HS-27A (cell line): ENCODE results near the gene TRIM58.

Experiments
- DNase-seq: peaks from one replicate; pipeline ENCODE4 v3.0.0-alpha.2; 2012; ENCODE audit warnings: low read depth, missing footprints

Gene TRIM58

DNA sequence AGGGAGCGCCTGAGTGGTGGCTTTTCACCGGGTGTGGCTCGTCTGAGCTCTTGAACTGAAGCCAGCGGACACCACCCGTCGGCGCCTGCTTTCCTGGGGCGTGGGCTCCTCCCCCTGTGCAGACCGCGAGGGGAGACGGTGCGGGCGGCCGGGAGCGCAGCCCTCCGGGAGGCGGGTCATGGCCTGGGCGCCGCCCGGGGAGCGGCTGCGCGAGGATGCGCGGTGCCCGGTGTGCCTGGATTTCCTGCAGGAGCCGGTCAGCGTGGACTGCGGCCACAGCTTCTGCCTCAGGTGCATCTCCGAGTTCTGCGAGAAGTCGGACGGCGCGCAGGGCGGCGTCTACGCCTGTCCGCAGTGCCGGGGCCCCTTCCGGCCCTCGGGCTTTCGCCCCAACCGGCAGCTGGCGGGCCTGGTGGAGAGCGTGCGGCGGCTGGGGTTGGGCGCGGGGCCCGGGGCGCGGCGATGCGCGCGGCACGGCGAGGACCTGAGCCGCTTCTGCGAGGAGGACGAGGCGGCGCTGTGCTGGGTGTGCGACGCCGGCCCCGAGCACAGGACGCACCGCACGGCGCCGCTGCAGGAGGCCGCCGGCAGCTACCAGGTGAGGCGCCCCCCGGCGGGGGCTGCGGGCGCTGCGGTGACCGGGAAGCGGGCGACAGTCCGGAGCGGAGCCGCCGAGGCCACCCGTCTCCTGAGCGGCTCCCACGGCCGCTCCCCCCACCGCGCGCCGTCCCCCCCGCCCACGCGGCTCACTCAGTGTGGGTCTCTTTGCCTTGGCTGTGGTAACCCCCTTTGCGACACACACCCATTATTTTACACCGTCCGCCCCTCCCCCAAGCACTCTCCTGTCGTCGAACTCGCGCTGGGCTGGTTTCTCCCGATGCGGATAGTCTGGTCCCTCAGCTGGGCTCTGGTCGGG lies at the start of gene TRIM58:
TRIM58 (plus strand) TSS at position 119 of the 916 bp plus-strand sequence; CDS start at position 179, 60 bp downstream.
- no peak for DNase-seq

- no peak for DNase-seq
These were observed 44.4 kb upstream of the TRIM58 start for GRCh38 chr1:247812637-247813036.

GRCh38 chr1:247822060-247822459 lies 34.9 kb upstream of the TRIM58 start:
- DNase-seq, result no peak

GRCh38 chr1:247824023-247824422 lies 33.0 kb upstream of the TRIM58 start, which contains the start of gene OR14A16:
OR14A16 (minus strand) TSS chr1:247824119; CDS start chr1:247815729, 8,390 bp downstream.
- DNase-seq, result no peak

DNA sequence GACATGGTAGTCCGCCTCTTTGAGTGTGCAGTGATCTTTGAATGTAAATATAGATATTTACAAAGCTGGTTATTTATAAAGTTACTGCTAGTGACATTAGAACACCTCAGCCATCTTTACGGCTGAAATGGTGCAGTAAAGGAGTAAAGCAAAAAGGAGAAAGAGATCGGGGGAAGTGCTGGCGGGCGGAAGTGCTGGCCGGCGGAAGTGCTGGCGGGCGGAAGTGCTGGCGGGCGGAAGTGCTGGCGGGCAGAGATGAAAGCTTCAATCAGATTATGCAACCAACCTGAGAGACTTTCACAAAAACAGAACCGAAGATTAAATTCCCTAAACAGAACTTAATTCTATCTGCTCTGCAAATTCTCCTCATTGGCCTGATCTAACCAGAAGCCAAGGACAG lies 31.6 kb upstream of the TRIM58 start:
- DNase-seq, result no peak

DNA sequence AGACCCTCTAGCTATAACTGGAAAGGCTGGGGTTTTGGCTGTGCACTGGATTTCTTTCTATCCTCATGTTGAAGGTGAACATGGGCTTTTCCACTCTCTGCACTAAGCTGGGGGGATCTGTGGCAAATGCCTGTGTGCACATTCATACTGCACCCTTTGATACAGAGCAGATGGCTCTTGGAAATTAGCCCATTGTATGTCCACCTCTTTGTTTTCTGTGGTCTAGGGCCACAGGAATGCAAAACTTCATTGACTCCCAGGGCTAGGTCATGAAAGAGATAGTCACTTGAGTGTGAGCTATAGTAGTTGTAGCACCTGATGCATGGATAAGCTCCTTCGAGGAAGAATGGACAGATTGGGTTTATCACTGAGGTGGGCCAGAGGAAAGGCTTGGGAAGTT lies 27.3 kb upstream of the TRIM58 start:
- no peak for DNase-seq

GRCh38 chr1:247833601-247834000 lies 23.4 kb upstream of the TRIM58 start:
- no peak for DNase-seq

GRCh38 chr1:247840818-247841217 lies 16.2 kb upstream of the TRIM58 start:
- DNase-seq, result no peak

DNA sequence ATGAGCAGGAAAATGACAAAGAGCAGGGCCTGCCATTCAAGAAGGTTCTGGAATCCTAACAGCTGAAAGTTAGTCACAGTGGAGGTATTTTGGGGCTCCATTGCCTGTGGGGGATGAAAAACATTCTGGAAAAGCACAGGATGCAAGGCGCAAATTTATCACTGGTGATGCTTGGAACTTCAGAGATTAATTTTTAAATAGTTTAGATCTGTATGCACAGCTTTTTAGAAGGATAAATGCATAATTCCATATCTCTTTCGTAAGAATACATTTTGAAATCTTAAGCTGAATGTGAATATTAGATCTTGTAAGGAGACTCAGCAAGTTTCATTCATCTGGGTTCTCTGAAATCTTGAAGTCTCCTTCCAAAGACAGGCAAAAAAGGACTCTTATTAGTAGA lies 15.2 kb upstream of the TRIM58 start, which contains the start of gene OR11L1:
OR11L1 (minus strand) TSS at position 101 of the 400 bp plus-strand sequence; CDS start at position 101, 0 bp downstream.
- DNase-seq, result no peak

GRCh38 chr1:247843411-247843810 lies 13.6 kb upstream of the TRIM58 start:
- no peak for DNase-seq

DNA sequence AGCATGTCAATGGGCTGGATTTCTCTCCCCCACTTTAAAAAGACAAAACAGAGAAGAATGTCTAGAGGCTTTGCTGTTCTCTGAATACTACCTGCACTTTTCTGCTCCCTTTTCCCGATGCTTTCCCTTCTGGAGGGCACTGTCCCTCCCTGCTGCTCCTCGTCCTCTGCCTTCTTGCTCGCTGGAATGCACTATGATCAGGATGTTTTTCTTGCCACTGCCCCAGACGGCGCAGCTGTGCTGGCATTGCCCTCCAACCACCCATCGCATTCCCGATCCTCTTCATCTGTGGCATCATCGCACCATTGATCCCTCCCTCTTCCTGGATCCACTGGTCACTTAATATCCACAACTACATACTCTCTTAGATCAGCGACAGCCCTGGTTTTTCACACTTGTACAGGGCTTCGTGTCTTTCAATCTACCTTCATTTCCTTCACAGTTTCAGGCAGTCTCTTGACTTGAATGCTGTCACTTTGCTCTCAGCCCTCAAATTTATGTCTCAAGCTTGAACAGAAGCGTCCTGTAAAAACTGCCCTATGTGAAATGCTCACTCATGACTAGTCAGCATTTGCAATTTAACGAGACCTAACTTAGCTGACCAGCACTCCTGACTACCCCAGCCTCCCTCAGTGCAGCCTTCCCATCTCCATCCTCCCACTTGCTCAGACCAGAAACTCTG lies 11.8 kb upstream of the TRIM58 start:
- no peak for DNase-seq

DNA sequence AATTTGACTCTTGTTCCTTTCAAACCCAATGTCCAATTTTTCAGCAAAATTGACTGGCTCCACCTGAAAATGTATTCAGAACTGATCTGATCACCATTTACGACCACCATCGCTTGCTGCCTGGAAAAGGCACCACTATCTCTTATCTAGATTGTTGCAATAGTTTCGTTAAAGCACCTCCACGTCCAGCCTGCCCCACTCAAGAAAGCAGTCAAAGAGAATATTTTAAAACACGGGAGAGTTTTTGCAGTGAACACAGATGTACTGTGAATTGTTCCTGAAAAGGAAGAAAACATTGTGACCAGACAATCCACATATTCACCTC lies 11.3 kb upstream of the TRIM58 start:
- no peak for DNase-seq

GRCh38 chr1:247848346-247848745 lies 8.6 kb upstream of the TRIM58 start:
- no peak for DNase-seq

DNA sequence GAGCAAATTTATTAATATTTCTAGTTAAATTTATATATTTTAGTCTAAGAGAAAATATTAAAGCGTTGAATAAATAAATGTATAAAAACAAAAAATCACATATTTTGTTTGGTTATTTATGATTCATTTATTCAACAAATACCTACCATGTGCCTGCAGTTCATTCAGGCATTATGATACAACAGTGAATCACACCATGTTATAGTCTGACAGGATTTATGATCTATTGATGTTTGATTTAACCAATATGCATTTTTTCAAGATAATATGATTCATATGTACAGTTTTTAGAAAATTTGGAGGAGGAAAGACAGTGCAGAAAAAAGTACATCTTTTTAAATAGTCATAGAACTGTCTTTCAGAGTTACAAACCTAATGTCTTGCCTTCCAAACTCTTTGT lies 7.4 kb upstream of the TRIM58 start:
- no peak for DNase-seq

DNA sequence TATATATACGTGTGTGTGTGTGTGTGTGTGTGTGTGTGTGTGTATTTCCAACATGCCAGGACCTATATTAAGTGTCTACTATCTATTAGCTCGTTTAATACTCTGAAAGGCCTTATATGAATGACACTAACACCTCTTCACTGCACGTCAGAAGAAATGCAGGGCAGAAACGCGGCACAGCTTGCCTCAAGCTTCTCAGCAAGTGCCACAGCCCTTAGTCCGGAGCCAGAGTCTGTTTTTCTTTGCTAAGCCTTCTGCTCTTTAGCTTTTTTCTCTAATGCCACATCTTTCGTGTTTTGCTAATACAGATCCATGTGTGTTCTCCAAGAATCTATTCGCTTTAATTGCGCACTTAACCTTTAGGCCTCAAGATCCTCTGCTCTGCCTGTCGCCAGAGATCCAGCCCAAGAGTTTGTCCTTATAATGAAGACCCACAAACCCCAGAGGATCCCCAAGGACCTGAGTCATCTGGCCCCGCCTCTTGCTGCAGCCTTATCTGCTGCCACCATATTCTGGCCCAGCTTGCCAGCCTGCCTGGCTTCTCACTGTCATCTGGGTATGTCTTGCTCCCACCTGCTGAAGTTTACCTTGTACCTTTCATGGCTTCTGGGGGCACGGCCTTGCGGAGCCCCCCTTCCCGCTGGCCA lies 2.0 kb upstream of the TRIM58 start:
- no peak for DNase-seq

GRCh38 chr1:247855911-247856310 lies 1.1 kb upstream of the TRIM58 start:
- no peak for DNase-seq

DNA sequence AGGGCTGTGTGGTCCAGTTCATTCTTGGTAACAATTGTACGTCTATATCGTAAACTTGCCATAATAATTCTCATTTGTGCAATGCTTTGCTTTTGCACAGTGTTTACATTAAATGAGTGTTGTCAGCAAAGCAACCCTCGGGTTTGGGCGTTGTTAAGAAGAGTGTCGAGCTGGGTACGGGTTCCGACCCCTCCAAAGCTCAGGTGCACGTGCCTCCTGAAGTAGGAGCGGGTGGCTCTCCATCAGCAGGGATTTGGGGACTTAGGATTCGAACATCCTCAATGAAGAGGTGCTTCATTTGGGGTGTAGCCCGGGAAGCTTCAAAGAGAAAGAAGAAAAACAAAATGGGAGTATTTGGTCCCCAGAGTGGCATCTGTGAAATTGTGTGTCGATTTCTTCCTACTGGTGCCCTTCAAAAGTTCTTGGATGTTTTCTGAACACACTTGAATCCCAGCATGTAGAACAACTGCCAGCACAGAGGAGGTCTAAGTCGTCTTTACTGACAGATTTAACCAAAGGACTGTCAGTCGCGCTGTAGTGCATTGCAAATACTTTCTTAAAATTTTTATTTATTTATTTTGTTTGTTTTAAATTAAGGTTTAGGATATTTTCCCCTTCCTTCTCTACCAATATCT lies 1.1 kb downstream of the TRIM58 start:
- no peak for DNase-seq

GRCh38 chr1:247862756-247863155 lies 5.8 kb downstream of the TRIM58 start:
- no peak for DNase-seq

GRCh38 chr1:247864644-247865043 lies 7.7 kb downstream of the TRIM58 start:
- no peak for DNase-seq

DNA sequence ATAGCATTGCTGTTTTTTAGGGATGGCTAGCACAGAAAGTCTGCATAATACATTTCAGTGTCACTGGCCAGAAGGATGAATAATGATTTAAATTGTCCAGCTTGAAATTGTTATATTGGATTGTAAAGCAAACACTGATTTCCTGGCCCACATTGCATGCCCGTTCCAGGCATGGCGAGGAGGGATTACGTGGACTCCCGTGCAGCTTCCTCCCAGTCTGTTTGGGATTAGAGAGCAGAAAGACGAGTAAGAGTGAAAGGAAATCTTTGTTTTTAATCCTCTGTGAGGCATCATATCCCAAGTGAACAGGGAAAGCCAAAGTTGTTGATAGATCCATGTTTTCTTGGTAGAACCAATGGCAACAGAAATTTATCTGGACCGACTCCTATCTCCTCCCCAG lies 8.4 kb downstream of the TRIM58 start:
- DNase-seq, result no peak

DNA sequence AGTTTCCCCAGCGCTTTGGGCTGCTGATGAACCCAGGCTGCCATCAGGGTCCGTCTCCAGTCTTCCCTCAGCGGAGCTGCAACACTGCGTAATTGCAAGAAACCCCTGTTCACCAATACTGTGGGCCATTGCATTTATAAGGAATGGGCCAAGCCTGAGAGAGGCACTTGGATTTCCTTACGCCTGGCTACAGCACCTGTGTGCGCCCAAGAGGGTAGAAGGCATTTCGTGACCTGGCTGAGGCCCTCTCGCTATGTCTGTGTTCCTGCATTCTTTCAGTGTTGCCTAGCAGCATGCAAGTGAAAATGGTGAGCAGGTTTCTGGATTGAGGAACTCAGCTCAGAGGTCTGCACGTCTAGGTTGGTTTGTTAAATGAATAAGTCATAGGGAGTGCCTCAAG lies 26.4 kb downstream of the TRIM58 start:
- DNase-seq, result no peak

DNA sequence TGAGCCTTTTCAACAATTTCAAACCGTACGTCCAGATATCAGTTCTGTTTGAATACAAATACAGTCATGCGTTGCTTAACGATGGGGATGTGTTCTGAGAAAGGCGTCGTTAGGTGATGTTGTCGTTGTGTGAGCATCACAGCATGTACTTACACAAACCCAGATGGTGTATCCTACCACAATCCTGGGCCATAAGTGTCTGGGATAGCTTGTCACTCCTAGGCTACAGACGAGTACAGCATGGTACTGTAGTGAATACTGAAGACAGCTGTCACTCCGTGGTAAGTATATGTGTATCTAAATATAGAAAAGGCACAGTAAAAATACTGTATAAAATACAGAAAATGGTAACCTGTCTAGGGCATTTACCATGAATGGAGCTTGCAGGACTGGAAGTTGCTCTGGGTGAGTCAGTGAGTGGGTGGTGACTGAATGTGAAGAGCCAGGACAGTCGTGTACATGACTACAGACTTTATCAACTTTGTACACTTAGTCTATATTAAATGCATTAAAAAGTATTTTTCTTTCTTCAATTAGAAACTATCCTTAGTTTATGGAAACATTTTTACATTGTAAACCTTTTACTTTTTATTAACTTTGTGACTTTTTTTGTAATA lies 27.9 kb downstream of the TRIM58 start:
- no peak for DNase-seq
